ENCODE measurements around the gene CEP162.
"Not testable (repeated sequence)": the region's sequence is repeated elsewhere in the genome, so short reads cannot be mapped to it uniquely, and the experiment has no call there.

CEP162 gene

GRCh38 chr6:84224251-84224650 is 3.2 kb downstream of the CEP162 start:
- no peak for DNase-seq (ENCODE audit: low read depth)

- DNase-seq (ENCODE audit: low read depth): not testable (repeated sequence)
Measured at GRCh38 chr6:84223608-84224007, 3.8 kb downstream of the CEP162 start.

DNA sequence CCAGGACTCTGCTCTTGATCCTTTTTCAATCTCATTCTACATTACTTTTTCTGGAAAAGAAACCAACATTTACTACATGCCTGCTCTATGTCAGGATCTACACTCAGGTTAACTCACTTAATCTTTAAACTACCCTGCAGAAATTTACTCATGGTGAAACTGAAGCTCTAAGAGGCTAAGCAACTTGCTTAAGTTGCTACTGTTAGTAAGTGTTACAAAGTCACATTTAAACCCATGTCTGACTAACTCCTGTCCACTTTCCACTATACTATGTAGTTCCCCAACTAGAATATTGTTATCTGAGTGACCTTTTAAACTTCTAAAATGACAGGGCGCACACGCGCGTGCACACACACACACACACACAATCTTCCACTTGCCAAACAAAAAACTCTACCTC is 5.0 kb downstream of the CEP162 start:
- DNase-seq (ENCODE audit: low read depth): no peak

DNA sequence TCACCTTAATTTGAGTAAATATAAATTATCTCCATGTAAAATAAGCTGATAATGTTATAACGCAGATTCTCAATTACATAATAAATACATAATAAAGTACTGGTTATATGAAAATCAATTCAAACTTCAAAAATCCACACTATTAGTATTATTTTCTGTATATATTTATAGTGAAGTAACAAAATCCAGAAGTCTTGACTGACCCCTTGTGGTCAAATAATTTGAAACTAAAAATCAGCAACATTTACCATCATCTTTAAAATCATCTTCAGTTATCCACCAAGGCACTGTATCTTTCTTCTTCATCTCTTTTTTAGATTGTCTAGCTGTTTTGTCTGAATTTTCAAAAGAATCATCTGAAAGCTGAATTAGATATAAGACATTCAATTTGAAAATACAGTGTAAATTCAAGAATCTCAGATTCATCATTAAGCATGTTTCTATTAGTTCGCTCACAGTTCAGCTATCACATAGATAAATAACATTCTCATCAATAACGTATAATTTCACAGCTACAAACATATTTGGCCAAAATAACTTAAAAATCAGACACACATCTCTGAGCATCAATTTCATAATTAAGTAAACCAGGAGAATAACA is 6.5 kb downstream of the CEP162 start:
- DNase-seq (ENCODE audit: low read depth): no peak

GRCh38 chr6:84218091-84218490 is 9.4 kb downstream of the CEP162 start:
- DNase-seq (ENCODE audit: low read depth): no peak

DNA sequence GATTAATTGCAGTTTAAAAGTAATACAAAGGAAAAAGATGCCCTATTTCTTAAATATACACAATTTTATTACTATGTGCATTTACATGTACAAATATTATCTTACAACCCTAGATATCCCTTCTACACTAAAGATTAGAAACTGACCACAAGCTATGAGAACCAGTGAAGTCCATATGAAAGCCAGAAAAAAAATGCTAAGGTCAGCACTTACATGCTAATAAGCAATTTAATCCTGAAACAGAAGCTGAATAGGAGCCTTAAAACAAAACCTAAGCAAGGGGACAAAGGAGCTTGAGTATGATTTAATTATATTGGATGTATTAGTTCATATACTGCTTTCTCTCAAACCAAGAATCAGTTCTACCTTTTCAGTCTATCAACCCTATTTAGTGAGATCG is 14.2 kb downstream of the CEP162 start:
- no peak for DNase-seq (ENCODE audit: low read depth)

DNA sequence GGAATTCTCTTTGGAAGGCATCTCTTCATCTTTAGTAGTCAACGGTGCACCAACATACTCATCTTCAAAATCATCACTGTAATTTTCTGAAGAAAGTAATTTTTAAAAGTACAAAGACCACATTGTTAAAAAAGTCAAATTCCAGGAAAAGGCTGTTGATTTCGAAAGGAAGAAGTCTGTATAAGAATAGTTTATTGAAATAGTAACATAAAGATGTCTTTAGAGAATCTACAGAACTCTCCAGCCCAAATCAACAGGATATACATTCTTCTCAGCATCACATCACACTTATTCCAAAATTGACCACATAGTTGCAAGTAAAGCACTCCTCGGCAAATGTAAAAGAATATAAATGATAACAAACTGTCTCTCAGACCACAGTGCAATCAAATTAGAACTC is 23.4 kb downstream of the CEP162 start:
- DNase-seq (ENCODE audit: low read depth): no peak

- not testable (repeated sequence) for DNase-seq (ENCODE audit: low read depth)
Measured at GRCh38 chr6:84199987-84200386, 27.5 kb downstream of the CEP162 start.

DNA sequence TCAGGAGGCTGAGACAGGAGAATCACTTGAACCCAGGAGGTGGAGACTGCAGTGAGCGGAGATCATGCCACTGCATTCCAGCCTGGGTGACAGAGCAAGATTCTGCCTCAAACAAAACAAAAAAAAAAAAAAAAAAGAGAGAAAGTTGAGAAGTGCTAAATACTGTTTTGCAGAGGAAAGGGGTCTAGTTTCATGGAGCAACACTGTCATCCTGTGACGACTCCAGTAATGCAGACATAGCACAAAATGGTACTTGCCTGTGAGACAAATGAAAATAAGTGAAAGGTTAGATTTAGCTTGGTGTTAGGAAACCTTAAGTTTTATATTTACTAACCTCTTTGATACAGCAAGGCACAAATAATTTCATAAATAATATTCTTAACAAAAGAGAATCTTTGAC is 29.7 kb downstream of the CEP162 start:
- no peak for DNase-seq (ENCODE audit: low read depth)

DNA sequence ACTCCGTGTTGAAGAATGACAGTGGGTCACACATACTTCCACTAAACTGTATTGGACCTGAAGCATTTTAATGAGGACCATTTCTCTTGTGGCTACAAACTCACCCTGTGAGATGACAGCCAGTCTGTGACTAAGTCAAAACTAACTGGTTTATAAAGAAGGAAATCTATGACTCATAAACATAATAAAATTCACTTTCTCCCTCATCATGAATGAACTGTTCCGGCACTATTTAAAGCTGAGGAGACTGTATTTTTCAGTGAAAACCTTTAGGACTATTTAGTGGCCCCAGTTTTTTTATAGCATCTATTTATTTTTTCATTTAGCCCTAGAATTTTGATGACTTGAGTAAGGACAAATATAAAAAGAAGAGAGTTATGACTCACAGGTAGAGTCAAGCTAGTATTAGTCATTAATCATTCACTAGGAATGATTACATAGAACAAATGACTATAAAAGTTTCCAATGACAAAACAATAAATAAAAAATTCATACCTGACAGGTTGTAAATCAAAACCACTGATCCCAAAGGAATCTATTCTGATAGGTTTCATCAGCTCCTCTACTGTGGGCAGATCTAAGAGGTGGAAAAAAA is 34.2 kb downstream of the CEP162 start:
- no peak for DNase-seq (ENCODE audit: low read depth)

- no peak for DNase-seq (ENCODE audit: low read depth)
Measured at GRCh38 chr6:84191802-84192201, 35.6 kb downstream of the CEP162 start.

DNA sequence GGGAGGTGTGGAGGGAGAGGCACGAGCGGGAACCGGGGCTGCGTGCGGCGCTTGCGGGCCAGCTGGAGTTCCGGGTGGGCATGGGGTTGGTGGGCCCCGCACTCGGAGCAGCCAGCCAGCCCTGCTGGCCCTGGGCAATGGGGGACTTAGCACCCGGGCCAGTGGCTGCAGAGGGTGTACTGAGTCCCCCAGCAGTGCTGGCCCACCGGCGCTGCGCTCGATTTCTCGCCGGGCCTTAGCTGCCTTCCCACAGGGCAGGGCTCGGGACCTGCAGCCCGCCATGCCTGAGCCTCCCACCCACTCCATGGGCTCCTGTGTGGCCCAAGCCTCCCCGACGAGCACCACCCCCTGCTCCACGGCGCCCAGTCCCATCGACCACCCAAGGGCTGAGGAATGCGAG is 38.1 kb downstream of the CEP162 start:
- DNase-seq (ENCODE audit: low read depth): not testable (repeated sequence)

DNA sequence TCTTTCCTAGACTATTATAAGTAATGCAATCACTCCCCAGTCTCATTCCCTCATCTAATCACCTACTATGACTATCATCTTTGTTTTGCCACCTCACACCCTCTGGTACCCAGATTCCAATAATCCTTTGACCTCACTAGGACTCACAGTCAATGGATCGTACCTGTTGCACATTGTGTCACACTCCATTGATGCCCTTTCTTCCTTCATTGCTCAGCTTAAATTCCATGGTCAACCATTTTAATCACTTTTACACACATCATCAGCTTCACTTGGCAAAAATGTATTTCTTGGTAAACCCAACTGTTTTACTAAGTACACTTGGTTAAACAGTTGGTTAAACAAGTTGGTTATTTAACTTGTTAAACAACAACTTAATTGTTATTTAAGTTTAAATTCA is 44.0 kb downstream of the CEP162 start:
- DNase-seq (ENCODE audit: low read depth): no peak

GRCh38 chr6:84182001-84182400 is 45.4 kb downstream of the CEP162 start:
- no peak for DNase-seq (ENCODE audit: low read depth)

DNA sequence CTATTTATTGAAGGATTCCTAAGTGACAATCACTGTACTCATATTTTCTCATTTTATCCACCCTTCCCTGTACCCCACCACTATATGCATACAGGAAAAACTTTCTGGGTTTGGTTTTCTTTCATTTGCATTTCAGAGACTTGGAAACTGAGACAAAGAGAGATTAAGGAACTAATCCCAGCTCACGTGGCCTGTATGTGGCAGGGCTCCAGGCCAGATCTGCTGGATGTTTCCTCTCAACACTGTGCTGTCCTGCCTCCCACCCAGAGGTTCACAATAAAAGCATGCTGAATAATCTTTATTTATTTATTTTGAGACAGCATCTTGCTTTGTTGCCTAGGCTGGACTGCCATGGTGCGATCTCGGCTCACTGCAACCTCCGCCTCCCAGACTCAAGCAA is 50.2 kb downstream of the CEP162 start:
- DNase-seq (ENCODE audit: low read depth): no peak

- no peak for DNase-seq (ENCODE audit: low read depth)
Measured at GRCh38 chr6:84172574-84172973, 54.9 kb downstream of the CEP162 start.

- DNase-seq (ENCODE audit: low read depth): no peak
Measured at GRCh38 chr6:84172080-84172479, 55.4 kb downstream of the CEP162 start.

- DNase-seq (ENCODE audit: low read depth): no peak
Measured at GRCh38 chr6:84167457-84167856, 60.0 kb downstream of the CEP162 start.

DNA sequence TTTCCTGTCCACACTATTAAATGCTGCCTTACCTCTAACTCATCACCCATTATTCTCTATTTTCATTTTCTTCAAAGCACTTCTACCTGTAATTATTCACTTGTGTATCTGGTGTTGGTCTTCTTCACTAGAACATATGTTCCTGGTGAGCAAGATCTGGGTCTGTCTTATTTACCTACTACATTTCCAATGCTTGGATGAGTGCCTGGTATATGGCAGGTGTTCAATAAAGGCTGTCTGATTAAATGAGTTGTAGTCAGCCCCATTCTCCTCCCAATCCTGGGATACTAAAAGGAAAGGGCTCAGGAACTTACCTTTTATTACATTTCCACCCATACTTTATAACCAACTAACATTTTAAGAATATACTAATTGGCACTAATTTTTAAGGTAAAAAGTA is 61.0 kb downstream of the CEP162 start:
- DNase-seq (ENCODE audit: low read depth): no peak

DNA sequence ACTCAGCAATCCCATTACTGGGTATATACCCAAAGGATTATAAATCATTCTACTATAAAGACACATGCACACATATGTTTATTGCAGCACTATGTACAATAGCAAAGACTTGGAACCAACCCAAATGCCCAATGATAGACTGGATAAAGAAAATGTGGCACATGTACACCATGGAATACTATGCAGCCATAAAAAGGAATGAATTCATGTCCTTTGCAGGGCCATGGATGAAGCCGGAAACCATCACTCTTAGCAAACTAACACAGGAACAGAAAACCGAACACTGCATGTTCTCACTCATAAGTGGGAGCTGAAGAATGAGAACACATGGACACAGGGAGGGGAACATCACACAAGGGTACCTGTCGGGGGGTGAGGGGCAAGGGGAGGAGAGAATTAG is 63.1 kb downstream of the CEP162 start:
- DNase-seq (ENCODE audit: low read depth): not testable (repeated sequence)

- no peak for DNase-seq (ENCODE audit: low read depth)
Measured at GRCh38 chr6:84161190-84161589, 66.3 kb downstream of the CEP162 start.

- no peak for DNase-seq (ENCODE audit: low read depth)
Measured at GRCh38 chr6:84156306-84156705, 71.1 kb downstream of the CEP162 start.

DNA sequence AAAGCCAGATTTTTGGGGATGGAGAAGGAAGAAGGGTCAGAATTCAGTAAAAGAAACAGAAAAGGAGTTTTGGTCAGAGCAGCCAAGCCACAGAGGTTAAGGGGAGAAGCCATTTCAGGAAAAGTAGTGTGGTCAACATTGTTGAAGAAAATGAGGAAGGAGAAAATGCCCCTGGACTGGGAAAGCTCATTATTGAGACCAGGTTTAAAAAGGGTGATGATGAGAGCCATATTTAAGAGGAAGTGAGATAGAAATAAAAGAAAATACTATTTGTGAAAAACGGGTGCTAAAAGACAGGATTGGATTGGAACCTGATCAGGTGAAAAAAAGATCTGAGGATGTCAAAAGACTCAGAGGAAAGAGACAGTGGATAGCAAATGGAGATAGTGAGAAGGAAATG is 75.8 kb downstream of the CEP162 start:
- DNase-seq (ENCODE audit: low read depth): no peak

- no peak for DNase-seq (ENCODE audit: low read depth)
Measured at GRCh38 chr6:84150705-84151104, 76.7 kb downstream of the CEP162 start.

Measured in CMK (cell line).